Kasumi-1 (cell line): Measurements from ENCODE around the gene DRD5.
A peak's percentile ranks its signal among the peaks of the same experiment; 100 is the strongest.
"Not testable (repeated sequence)": the region's sequence is repeated elsewhere in the genome, so short reads cannot be mapped to it uniquely, and the experiment has no call there.

ENCODE experiments used
- DNase-seq, 2 experiments: peaks; one replicate each; lab custom pipeline; 2025; lab: John Stamatoyannopoulos, UW

The DRD5 gene

GRCh38 chr4:9781343-9782135, at the start of gene DRD5:
DRD5 (plus strand) TSS chr4:9781634; CDS start chr4:9782030, 396 bp downstream.
- no peak for DNase-seq

GRCh38 chr4:9732256-9732655, 49.2 kb upstream of the DRD5 start:
- DNase-seq = not testable (repeated sequence)

DNA sequence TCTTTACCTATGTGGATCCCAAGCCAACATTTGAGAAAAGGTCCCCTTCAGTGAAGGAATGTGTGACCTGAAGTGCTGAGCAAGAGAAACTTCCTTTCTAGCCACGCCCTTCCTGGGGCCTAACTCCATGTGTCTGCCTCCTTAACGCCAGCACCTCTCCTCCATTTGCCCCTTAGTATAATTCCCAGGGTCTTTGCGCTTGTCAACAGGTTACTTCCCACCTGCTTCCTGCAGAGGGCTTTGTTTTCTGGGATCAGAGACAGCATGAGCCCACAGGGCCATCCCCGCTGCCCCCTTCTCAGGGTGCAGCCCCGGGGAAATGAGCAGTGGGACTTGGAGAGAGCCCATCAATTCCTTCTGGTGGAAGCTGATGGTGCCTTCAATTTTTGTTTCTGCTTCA, 45.9 kb upstream of the DRD5 start:
- DNase-seq = no peak

DNA sequence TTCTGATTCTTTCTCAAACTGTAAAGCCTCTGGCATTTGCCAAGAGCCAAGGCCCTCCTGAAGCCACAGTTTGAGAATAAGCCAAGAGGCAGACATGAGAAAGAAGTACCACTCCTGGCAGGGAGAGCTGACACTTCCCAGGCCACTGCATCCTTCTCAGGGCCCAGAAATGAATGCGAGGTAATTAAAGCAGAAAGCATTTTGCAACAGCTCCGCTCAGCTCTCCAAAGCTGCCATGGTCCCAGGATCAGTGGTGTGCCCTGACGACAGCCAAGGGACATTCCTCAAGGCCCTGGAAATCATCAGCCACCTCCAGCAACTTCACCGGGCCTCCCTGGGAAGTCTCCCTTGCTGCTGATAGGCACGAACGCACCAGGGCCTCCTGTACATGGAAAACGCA, 44.2 kb upstream of the DRD5 start:
- not testable (repeated sequence) for DNase-seq

GRCh38 chr4:9743789-9744188, 37.6 kb upstream of the DRD5 start:
- DNase-seq = not testable (repeated sequence)

- DNase-seq = no peak
Observed at GRCh38 chr4:9745782-9746181, 35.7 kb upstream of the DRD5 start.

DNA sequence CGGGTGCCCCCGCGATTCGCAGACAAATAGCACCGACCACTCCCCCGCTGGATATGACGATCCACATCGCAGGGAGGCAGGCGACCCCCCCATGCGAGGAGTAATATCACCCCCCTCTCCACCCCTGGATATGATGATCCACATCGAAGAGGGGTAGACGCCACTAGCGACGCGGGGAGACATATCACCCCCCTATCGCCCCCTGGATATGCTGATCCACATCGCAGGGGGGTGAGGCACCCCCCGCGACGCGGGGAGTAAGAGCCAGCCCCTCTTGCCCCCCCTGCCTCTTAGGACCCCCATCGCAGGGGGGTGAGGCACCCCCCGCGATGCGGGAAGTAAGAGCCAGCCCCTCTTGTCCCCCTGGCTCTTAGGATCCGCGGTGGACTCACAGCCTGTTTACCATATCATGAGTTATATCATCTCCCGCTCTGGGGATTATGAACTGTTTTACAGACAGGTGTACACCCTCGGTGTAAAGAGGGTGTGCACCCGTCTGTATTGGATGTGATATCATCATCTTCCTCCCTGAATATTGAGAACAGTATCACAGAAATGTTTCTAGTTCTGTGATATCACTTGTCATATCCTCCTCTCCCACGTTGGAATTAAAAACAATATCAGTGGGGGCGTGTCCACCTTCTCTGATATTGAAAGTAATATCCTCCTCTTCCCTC, 22.7 kb upstream of the DRD5 start:
- no peak for DNase-seq

DNA sequence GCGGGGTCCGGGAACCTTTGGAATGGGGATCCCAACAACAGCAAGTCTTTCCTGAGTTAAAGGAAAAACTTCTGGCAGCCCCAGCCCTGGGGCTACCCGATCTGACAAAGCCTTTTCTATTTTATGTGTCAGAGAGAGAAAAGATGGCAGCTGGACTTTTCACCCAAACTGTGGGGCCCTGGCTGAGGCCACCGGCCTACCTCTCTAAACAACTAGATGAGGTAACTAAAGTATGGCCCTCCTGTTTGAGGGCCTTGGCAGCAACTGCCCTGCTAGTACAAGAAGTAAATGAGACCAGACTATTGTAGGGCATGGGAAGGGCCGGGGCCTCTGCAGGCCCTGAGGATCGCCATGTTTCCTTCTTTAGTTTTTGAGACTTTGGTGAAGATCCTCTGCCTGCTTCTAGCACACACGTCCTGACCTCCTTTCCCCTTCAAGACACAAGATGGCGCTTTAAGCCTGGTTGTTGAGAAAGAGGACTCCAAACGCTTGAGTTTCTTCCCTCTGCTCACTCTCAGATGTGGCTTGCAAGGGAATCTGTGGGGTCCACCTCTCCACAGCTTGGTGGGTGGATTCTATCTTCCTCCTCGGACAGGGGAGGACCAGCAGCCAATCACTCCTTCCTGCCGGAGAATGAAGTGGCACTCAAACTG, 18.5 kb upstream of the DRD5 start:
- DNase-seq = peak; percentile 82 to 91

DNA sequence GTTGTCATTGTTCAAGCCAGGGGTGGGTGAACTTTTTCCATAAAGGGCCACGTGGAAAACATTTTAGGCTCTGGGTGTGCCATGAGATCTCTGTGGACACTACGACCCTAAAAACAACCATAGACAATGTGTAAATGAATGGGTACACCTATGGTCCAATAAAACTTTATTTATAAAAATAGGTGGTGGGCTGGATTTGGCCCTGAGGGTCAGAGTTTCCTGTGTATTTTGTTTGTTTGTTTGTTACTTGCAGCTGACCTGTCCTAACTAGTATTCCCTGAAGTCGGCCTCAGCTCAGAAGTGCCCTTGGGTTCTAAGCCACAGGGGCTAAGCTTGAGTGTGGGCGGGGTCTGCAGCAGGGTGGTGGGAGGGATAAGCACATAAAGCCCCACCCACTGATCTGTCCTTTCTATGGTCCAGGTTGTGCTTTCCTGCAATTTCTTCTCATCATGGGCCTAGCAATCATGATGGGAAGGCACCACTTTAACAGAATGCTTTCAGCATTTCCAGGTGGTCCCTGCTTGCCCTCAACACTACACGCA, 17.2 kb upstream of the DRD5 start:
- no peak for DNase-seq

DNA sequence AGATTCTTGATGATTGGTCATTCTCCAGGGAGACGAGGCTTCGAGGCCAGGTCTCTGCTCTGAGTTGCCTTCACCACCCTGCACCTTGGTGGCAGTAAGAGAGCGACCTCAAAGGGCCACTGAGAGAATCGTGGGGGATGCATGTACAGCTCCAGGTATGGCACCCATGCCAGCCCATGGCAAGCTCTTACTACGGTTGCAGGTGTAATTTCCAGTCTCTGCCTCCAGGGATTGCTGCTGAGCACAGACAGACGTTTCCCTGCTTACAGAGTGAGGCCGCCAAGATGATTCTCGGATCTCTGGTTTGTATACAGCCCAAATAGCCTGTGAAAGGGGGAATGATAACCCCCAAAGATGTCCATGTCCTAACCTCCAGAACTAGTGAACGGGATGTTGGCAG, 16.3 kb upstream of the DRD5 start:
- DNase-seq = peak in 1 of 2 experiments; percentile 31

DNA sequence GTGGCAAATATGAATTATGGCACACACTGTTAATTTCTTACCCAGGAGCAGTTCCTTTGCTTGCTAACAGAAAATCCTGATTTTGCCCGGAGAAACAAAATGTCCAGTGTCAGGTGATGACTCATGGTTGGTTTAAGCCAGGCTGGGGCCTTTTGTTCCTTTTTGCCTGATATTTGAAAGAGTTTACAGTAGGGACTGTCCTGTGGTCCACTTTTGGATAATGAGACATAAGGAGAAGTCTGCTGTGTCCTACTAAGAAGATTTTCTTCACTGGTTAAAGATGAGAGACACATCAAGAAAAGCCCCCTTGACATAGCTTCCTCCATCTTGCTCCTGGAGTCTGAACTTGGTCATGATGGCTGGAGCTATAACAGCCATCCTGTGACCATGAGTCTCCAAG, 12.1 kb upstream of the DRD5 start:
- DNase-seq = no peak

GRCh38 chr4:9771034-9771433, 10.4 kb upstream of the DRD5 start:
- DNase-seq = no peak

- DNase-seq = no peak
Observed at GRCh38 chr4:9773471-9773870, 8.0 kb upstream of the DRD5 start.

DNA sequence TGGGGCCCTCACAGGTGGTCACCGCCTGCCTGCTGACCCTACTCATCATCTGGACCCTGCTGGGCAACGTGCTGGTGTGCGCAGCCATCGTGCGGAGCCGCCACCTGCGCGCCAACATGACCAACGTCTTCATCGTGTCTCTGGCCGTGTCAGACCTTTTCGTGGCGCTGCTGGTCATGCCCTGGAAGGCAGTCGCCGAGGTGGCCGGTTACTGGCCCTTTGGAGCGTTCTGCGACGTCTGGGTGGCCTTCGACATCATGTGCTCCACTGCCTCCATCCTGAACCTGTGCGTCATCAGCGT, 652 bp downstream of the DRD5 start:
- DNase-seq = no peak

DNA sequence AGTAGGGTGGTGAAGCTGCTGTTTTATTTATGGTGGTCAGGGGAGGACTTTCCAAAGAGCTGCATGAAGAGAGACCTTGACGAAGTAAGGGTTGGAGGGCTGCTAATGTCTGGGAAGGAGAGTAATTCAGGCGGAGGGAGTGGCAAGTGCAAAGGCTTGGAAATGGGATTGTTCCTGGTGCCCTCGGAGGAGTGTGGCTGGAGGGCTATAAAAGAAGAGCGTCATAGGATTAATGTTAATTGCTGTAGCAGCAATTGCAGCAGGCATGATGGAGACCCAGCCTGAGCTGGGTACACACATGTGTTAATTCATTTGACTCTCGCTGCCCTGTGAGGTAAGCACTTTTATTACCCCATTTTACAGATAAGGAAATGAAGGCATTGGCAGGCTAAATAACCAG, 4.5 kb downstream of the DRD5 start:
- DNase-seq = not testable (repeated sequence)

GRCh38 chr4:9792381-9792780, 10.9 kb downstream of the DRD5 start:
- DNase-seq = no peak

DNA sequence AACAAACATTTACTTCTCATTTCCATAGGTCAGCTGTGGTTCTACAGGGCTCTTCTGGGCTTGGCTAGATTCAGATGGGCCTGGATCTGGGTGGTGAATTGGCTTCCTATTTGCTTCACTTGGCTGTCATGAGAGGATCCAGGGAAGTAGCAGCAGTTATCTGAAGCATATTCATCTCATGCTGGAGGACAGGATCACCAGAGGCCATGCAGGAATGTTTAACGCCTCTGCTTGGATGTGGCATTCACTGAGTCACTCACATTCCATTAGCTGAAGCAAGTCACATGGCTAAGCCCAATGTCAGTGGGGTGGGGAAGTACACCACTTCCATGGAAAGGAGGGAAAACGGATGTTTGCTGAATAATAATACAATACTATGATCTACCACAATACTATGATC, 15.2 kb downstream of the DRD5 start:
- DNase-seq = not testable (repeated sequence)

DNA sequence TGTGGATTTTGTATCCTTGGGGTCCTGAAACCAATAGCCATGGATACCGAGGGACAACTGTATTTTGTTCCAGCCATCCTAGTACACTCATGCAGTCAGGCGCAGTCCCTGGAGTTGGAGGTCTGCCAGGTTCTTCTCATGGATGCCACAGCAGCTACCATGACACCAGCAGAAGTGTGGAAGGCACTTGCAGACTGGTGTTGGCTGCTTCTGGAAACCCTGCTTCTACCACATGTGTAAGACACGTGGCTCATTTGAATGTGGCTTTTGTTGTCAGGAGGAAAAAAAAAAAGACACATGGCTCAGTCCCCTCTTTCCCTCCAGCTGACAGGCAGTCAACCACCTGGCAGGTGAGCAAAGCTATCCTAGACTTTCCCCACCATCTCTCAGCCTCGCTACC, 19.4 kb downstream of the DRD5 start:
- DNase-seq = no peak

DNA sequence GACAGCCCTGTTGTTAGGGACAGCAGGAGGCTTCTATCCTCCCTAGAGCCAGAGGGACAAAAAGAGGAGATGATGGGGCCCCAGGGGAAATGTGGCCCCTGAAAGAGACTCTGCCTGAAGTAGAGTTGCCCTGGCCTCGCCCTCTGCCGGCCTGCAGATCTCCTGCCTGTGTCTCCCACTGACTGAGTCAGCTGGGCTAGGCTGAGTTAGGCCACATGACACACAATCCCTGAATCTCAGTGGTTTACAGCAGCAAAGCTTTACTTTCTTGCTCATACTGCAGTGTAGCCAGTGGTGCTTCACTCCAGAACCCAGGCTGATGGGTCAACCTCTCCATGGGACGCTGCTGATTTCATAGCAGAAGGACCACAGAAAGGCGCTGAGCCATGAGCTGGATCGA, 23.5 kb downstream of the DRD5 start:
- DNase-seq = no peak

DNA sequence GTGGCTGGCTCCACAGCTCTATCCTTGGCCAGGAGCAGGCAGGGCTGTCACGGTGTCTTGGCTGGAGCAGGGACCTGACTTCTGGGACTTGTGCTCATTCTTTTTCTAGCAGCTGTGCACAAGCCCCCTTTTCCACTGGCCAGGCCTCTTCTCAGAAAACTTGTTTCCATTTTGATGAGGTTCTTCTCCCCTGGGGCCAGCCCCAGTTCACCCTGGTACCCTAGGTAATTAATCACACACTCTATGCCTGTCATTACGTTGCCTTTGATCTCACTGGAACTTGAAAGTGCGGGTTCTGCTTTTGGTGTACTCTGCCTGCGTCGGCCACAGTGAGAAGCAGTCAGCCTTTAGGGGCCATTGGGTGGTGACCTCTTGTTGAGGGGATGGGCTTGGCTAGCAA, 26.6 kb downstream of the DRD5 start:
- DNase-seq = no peak

DNA sequence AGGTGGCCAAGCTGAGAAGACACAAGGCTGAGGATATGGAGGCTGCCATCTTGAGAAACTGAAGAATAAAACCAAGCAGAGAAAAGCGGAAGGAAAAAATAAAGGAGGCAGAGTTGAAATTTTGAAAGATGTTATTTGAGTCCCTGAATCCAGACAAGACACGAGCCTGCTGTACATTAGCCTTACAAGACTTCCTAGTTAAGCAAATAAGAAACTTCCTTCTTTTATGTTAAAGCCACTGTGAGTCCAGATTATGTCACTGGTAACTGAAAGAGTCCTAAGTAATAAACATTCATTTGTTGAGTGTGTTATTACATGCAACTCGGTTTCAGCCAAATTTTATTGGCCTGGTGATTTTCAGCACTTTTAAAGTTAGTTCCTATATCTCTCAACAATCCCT, 30.4 kb downstream of the DRD5 start:
- DNase-seq = peak in 1 of 2 experiments; percentile 16

GRCh38 chr4:9812501-9813340, 31.3 kb downstream of the DRD5 start:
- no peak for DNase-seq
